Mesendoderm (in vitro differentiated cells): ENCODE results near the gene EEF1AKMT4.

ENCODE experiments used
- DNase-seq: peaks from one replicate; pipeline ENCODE4 v3.0.0; 2013
- H2AK5ac ChIP-seq: 2 replicates; pipeline ENCODE4 v1.6.1; 2013; ENCODE audit warnings: low read length, inconsistent platforms
- H2BK120ac ChIP-seq: 2 replicates; pipeline ENCODE4 v1.6.1; 2013; ENCODE audit warnings: low read depth, mild to moderate bottlenecking, low read length, moderate library complexity, mixed read lengths
- H2BK15ac ChIP-seq: replicated peaks from 2 replicates; pipeline ENCODE4 v1.6.1; 2013; ENCODE audit warnings: low read depth, mild to moderate bottlenecking, moderate library complexity
- H2BK5ac ChIP-seq: 2 replicates; pipeline ENCODE4 v1.6.1; 2013; ENCODE audit warnings: low read length, inconsistent platforms
- H3K18ac ChIP-seq: 2 replicates; pipeline ENCODE4 v1.6.1; 2013; ENCODE audit warnings: mild to moderate bottlenecking, low read length, mixed read lengths
- H3K23ac ChIP-seq: one replicate; pipeline ENCODE4 v1.6.1; 2013; ENCODE audit warnings: low read length
- H3K27ac ChIP-seq: 2 replicates; pipeline ENCODE4 v1.5.1; 2013; ENCODE audit warnings: low read depth, mild to moderate bottlenecking, inconsistent platforms, low read length, moderate library complexity
- H3K27me3 ChIP-seq: 2 replicates; pipeline ENCODE4 v1.6.1; 2013; ENCODE audit warnings: low read length, control low read depth, mild to moderate bottlenecking, inconsistent platforms; ENCODE audit not compliant: insufficient read depth, poor library complexity
- H3K36me3 ChIP-seq: 2 replicates; pipeline ENCODE4 v1.6.1; 2013; ENCODE audit warnings: low read length, inconsistent platforms; ENCODE audit not compliant: control insufficient read depth, insufficient read depth
- H3K4ac ChIP-seq: one replicate; pipeline ENCODE4 v1.6.1; 2013; ENCODE audit warnings: low read depth, mild to moderate bottlenecking, low read length, moderate library complexity
- H3K4me1 ChIP-seq: 2 replicates; pipeline ENCODE4 v1.6.1; 2013; ENCODE audit warnings: low read depth, low read length, inconsistent platforms; ENCODE audit not compliant: control insufficient read depth
- H3K4me2 ChIP-seq: 2 replicates; pipeline ENCODE4 v1.6.1; 2013; ENCODE audit warnings: low read length
- H3K4me3 ChIP-seq: 2 replicates; pipeline ENCODE4 v1.5.1; 2013; ENCODE audit warnings: mild to moderate bottlenecking, low read length
- H3K56ac ChIP-seq: one replicate; pipeline ENCODE4 v1.6.1; 2013; ENCODE audit warnings: low read length
- H3K79me1 ChIP-seq: 2 replicates; pipeline ENCODE4 v1.6.1; 2013; ENCODE audit warnings: low read length, inconsistent platforms
- H3K79me2 ChIP-seq: 2 replicates; pipeline ENCODE4 v1.6.1; 2013; ENCODE audit warnings: mild to moderate bottlenecking, low read length; ENCODE audit not compliant: control insufficient read depth, insufficient read depth
- H3K9ac ChIP-seq: 2 replicates; pipeline ENCODE4 v1.6.1; 2013; ENCODE audit warnings: low read length, inconsistent platforms
- H4K5ac ChIP-seq: one replicate; pipeline ENCODE4 v1.6.1; 2013; ENCODE audit warnings: low read length
- H4K8ac ChIP-seq: one replicate; pipeline ENCODE4 v1.6.1; 2013; ENCODE audit warnings: low read depth, mild to moderate bottlenecking, control low read depth, low read length, moderate library complexity
- WGBS: extraction: QIAGEN DNeasy Blood & Tissue Kit; methylation state at CpG from one replicate; pipeline ENCODE4 v1.1.7; 2013; ENCODE audit warnings: low lambda C conversion rate, missing lambda C conversion rate; ENCODE audit not compliant: insufficient coverage; ENCODE audit errors: extremely low coverage; 5-methylcytosine and 5-hydroxymethylcytosine counted together

Gene EEF1AKMT4

GRCh38 chr3:184229394-184230080 is 19.9 kb upstream of the EEF1AKMT4 start, which contains the start of gene VWA5B2:
Gene VWA5B2 (plus strand): TSS chr3:184229585. CDS start chr3:184230529, 944 bp downstream.
- Histone ChIP-seq H2BK120ac (no peak within 1 kb of the TSS), H3K23ac (no peak within 1 kb of the TSS), H3K27ac (no peak within 1 kb of the TSS), H2BK15ac (no peak within 1 kb of the TSS), H3K36me3 (no peaks in the 10 kb centered on the region), H2AK5ac (no peak within 1 kb of the TSS), H4K5ac (no peak within 1 kb of the TSS), H3K4me3 (no peak within 1 kb of the TSS), H3K56ac (peak within 1 kb of the TSS; percentile 15), H3K18ac (no peak within 1 kb of the TSS), H2BK5ac (no peak within 1 kb of the TSS), H3K79me1 (no peaks in the 10 kb centered on the region), H3K4me1 (no peaks in the 10 kb centered on the region), H3K4ac (no peak within 1 kb of the TSS), H3K4me2 (peak within 1 kb of the TSS; percentile 64), H3K79me2 (no peaks in the 10 kb centered on the region), H3K27me3 (peaks cover 41% of the 10 kb centered on the region), H4K8ac (no peak within 1 kb of the TSS), H3K9ac (no peak within 1 kb of the TSS)
- peak; percentile 74 for DNase-seq
- no CpG with 5 or more reads among the region's 66 CpGs for WGBS

DNA sequence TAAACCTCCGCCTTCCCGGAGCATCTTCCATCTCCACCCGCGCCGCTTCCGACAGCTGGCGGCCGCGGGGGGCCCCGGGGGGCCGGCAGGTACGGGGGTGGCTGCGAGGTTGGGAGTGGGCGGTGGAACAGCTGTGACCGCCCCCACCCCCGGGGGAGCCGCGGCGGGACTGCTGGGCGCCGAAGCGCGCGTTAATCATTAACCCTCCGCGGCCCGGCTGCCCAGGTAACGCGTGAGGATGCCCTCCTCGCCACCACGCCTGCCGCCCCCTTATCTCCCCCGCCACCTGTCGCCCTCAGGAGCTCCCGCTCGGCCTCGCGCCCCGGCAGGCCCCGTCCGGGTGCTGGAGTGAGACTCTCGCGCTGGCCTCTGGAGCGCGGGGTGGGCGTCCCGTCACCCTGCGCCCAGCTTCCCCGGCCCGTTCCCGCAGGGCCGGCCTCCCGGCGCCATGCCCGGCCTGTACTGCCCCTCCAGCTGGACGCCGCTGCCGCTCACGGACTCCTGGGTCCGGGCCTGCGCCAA is 19.3 kb upstream of the EEF1AKMT4 start:
- no peaks in the 10 kb centered on the region for H3K4me1 ChIP-seq
- H2BK15ac ChIP-seq: no peak overlapping the region
- no peak overlapping the region for H3K23ac ChIP-seq
- H3K4me2 ChIP-seq: no peak overlapping the region
- peaks cover 41% of the 10 kb centered on the region for H3K27me3 ChIP-seq
- no peaks in the 10 kb centered on the region for H3K79me2 ChIP-seq
- no peak overlapping the region for H3K18ac ChIP-seq
- no peak overlapping the region for H3K27ac ChIP-seq
- H3K79me1 ChIP-seq: no peaks in the 10 kb centered on the region
- no peak overlapping the region for H3K4ac ChIP-seq
- no peak overlapping the region for H2AK5ac ChIP-seq
- DNase-seq: no peak
- H4K8ac ChIP-seq: no peak overlapping the region
- no peak overlapping the region for H2BK120ac ChIP-seq
- H4K5ac ChIP-seq: no peak overlapping the region
- H3K36me3 ChIP-seq: no peaks in the 10 kb centered on the region
- no peak overlapping the region for H3K56ac ChIP-seq
- H2BK5ac ChIP-seq: no peak overlapping the region
- H3K9ac ChIP-seq: no peak overlapping the region
- no CpG with 5 or more reads among the region's 61 CpGs for WGBS
- H3K4me3 ChIP-seq: no peak overlapping the region

DNA sequence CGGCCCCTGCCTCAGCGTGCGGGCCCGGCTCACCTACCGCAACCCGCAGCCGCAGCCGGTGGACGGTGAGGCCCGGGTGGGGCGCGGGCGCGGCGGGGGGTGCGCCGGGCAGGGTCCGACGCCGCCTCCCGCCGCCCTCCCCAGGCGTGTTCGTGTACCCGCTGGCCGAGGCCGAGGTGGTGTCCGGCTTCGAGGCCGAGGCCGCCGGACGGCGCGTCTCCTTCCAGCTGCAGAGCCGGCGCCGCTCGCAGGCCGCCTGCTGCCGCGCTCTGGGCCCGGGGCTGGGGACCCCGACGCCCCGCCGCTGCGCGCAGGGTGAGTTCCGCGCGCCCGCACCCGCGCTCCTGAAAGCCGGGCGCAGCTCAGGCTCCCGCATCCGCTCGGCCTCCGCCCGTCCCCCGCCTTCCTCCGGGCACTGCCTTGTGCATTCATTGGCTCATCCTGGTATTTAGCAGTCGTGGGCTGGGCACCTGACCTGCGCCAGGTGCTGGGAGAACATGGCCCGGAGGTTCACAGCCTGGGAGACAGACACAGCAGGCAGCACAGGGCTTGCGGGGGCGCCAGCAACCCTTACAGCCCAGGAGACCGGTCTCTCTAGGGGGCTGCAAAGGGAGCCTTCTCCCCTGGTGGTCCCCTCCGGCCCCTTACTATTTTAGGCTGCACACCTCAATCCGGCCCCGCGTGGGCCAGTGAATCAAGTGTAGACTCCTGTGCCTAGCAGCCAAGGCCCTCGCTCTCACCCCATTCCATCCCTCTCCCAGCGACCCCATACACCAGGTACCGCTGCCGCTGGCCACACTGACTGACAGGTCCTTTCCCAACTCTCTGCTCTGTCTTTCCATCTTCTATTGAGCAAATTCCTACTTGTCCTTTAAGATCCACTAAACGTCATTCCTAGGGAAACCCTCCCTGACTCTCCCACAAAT is 18.6 kb upstream of the EEF1AKMT4 start:
- H3K4ac ChIP-seq: no peak overlapping the region
- no peaks in the 10 kb centered on the region for H3K79me2 ChIP-seq
- no peak overlapping the region for H4K8ac ChIP-seq
- H3K4me1 ChIP-seq: no peaks in the 10 kb centered on the region
- no peak overlapping the region for H2BK15ac ChIP-seq
- H2BK5ac ChIP-seq: no peak overlapping the region
- H3K9ac ChIP-seq: no peak overlapping the region
- no peak overlapping the region for H3K23ac ChIP-seq
- no peaks in the 10 kb centered on the region for H3K79me1 ChIP-seq
- WGBS: no CpG with 5 or more reads among the region's 79 CpGs
- H3K18ac ChIP-seq: no peak overlapping the region
- H2AK5ac ChIP-seq: no peak overlapping the region
- H3K4me3 ChIP-seq: no peak overlapping the region
- DNase-seq: no peak
- H3K4me2 ChIP-seq: no peak overlapping the region
- H3K27ac ChIP-seq: no peak overlapping the region
- no peaks in the 10 kb centered on the region for H3K36me3 ChIP-seq
- peaks cover 41% of the 10 kb centered on the region for H3K27me3 ChIP-seq
- H4K5ac ChIP-seq: no peak overlapping the region
- no peak overlapping the region for H2BK120ac ChIP-seq
- no peak overlapping the region for H3K56ac ChIP-seq

GRCh38 chr3:184231671-184232070 is 17.8 kb upstream of the EEF1AKMT4 start:
- no peak overlapping the region for H4K5ac ChIP-seq
- no peak overlapping the region for H2BK5ac ChIP-seq
- no peak overlapping the region for H2AK5ac ChIP-seq
- no peak for DNase-seq
- no peak overlapping the region for H3K23ac ChIP-seq
- no peak overlapping the region for H4K8ac ChIP-seq
- no peak overlapping the region for H3K4me3 ChIP-seq
- H3K4me2 ChIP-seq: no peak overlapping the region
- no peak overlapping the region for H3K27ac ChIP-seq
- H3K9ac ChIP-seq: no peak overlapping the region
- no peaks in the 10 kb centered on the region for H3K79me1 ChIP-seq
- no peak overlapping the region for H3K4ac ChIP-seq
- H3K4me1 ChIP-seq: no peaks in the 10 kb centered on the region
- no peaks in the 10 kb centered on the region for H3K79me2 ChIP-seq
- no CpG with 5 or more reads among the region's 3 CpGs for WGBS
- no peak overlapping the region for H2BK15ac ChIP-seq
- H2BK120ac ChIP-seq: no peak overlapping the region
- H3K36me3 ChIP-seq: no peaks in the 10 kb centered on the region
- no peak overlapping the region for H3K56ac ChIP-seq
- peaks cover 41% of the 10 kb centered on the region for H3K27me3 ChIP-seq
- H3K18ac ChIP-seq: no peak overlapping the region

DNA sequence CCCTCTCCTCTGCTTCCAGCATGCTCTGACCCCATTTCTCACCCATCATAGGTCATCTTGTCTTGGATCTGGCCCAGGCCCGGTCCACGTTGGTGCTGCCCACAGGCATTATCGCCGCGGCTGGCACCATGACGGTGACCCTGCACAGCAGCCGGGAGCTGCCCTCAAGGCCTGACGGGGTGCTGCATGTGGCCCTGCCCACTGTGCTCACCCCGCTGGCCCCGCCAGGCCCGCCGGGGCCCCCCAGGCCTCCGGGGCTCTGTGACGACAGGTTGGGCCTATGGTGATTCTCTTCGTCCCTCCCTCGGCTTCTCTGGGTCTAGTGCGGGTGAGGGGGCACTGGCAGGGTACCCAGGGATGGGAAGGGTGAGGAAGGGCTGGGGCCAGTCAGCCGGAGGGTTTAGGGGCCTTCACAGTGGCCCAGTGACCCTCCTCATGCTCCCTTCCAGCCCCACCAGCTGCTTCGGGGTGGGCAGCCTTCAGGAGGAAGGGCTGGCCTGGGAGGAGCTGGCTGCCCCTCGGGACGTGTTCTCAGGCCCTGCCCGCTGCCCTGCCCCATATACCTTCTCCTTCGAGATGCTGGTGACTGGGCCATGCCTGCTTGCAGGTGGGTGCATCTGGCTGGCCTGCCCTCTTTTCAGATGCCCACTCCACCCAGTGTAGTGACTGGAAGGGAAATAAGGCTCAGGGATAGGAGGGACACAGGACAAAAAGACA is 16.2 kb upstream of the EEF1AKMT4 start:
- DNase-seq: no peak
- Histone ChIP-seq H3K4ac (no peak overlapping the region), H3K23ac (no peak overlapping the region), H3K9ac (no peak overlapping the region), H3K27me3 (peaks cover 40% of the 10 kb centered on the region), H2AK5ac (no peak overlapping the region), H2BK5ac (no peak overlapping the region), H3K56ac (no peak overlapping the region), H2BK120ac (no peak overlapping the region), H4K8ac (no peak overlapping the region), H3K4me3 (no peak overlapping the region), H2BK15ac (no peak overlapping the region), H3K79me1 (no peaks in the 10 kb centered on the region), H4K5ac (no peak overlapping the region), H3K4me2 (no peak overlapping the region), H3K36me3 (no peaks in the 10 kb centered on the region), H3K79me2 (no peaks in the 10 kb centered on the region), H3K18ac (no peak overlapping the region), H3K4me1 (no peaks in the 10 kb centered on the region), H3K27ac (no peak overlapping the region)
- WGBS: no CpG with 5 or more reads among the region's 23 CpGs
